Fibroblast of pulmonary artery (primary cell): ENCODE data around the gene NINL.

Experiments
- DNase-seq: peaks from one replicate; pipeline ENCODE4 v3.0.0-alpha.2; 2010; ENCODE audit warnings: low read depth
- H3K4me3 ChIP-seq: replicated peaks from 2 replicates; pipeline ENCODE4 v1.5.1; 2011; ENCODE audit warnings: low read depth, mild to moderate bottlenecking, control low read depth, low read length, moderate library complexity
- TF ChIP-seq, protein P1 (sequence below): IDR thresholded peaks from 2 replicates; pipeline ENCODE4 v1.5.1; 2011; ENCODE audit warnings: mild to moderate bottlenecking, control low read depth, low read length, inconsistent platforms; ENCODE audit errors: missing control alignments

Gene NINL

DNA sequence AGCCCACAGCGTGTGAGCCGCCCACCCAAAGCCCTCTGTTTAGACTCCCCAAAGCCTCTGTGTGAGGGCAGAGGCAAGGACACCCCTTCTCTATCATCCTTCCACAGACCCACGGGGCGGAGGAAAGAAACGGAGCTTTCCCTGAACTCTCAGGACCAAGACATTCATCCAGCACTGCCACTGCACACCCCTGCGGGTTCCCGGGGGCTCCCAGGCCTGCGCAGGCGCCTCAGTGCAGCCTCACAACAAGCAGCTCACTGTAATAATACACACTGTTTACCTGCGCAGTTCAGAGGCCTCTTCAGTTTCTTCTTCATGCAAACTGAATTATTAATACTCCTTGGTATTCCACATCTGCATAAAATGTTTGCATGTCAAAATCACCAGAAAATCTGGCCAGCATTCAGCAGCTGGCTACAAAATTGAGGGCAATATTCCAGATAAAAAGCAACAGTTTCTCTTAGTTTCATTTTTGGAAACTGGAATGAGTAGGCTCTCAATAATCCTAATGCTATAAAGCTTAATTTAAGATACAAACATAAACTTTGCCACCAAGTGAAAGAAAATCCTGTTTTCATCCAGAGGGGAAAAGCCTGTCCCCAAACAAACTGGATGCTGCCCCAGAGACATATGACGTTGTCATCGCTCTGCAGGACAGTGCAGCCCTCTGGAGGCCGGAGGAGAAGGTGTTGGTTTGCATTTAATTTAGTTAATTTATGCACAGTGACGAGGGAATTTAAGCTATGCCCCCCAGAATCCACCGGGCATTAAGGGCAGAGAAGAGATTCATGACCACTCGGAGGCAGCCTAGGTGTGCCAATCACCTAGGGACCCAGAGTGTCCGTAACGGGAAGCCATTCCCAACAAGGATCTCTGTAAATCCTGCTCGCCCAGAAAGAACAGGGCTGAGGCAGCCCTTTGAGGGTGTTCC lies 45.3 kb downstream of the NINL start:
- TF ChIP-seq, protein P1, sequence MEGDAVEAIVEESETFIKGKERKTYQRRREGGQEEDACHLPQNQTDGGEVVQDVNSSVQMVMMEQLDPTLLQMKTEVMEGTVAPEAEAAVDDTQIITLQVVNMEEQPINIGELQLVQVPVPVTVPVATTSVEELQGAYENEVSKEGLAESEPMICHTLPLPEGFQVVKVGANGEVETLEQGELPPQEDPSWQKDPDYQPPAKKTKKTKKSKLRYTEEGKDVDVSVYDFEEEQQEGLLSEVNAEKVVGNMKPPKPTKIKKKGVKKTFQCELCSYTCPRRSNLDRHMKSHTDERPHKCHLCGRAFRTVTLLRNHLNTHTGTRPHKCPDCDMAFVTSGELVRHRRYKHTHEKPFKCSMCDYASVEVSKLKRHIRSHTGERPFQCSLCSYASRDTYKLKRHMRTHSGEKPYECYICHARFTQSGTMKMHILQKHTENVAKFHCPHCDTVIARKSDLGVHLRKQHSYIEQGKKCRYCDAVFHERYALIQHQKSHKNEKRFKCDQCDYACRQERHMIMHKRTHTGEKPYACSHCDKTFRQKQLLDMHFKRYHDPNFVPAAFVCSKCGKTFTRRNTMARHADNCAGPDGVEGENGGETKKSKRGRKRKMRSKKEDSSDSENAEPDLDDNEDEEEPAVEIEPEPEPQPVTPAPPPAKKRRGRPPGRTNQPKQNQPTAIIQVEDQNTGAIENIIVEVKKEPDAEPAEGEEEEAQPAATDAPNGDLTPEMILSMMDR: peak; percentile 41
- peak; percentile 38 for DNase-seq
- peak overlapping the region; percentile 10 for H3K4me3 ChIP-seq

DNA sequence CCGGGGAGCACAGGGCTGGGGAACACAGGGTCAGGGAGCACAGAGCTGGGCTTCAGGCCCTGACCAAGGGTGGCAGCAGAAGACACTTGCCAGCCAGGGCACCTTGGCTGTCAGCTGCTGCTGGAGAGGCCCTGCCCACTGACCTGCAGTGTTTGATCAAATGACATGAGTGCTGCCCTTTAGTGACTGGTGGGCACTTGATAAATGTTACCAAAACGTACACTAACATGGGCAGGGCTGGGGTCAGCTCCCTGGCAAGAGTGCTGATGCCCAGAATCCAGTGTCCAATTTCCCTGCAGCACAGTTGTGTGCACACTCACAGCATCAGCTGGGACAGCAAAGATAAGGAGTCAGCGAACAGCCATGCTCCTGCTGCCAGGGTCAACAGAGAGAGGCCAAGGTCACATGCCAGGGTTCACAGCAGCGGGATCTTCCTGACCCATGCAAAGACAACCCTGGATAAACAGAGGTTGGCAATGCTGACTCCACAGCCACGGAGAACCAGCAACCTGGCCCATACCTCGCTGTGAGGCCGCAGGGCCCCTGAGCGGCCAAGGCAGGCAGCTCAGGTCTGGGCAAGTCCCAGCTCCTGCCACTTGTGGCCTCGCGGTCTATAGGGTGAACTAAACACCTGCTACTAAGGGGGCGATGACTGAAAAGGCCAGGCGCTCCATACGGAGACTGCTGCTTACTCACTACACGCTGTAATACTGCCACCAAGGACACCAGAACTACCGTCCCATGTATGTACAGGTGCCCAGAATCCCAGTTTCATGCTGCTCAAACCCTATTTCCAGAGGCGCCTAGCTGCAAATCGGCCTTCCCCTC lies 46.3 kb downstream of the NINL start:
- no peak for DNase-seq
- H3K4me3 ChIP-seq: no peak overlapping the region
- TF ChIP-seq, protein P1: no peak

DNA sequence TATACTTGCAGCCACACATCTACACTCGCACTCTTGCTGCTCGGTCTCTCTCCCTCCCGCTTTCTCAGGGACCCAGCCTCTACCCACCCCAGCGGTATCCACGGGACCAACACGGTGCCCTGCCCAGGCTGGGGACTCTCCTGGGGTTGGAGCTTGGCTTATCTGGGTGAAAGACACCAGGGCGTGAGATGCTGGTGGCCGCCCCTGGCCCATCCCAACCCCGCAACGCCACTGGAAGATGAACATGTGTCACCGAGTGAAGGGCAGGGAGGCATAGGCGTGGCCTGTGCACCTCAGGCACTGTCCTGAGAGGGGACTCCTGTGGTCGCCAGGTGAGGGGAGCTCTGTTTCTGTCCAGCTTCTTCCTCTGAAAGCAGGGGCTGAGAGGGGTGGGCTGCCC lies 47.4 kb downstream of the NINL start:
- TF ChIP-seq, protein P1: no peak
- no peak overlapping the region for H3K4me3 ChIP-seq
- DNase-seq: no peak

DNA sequence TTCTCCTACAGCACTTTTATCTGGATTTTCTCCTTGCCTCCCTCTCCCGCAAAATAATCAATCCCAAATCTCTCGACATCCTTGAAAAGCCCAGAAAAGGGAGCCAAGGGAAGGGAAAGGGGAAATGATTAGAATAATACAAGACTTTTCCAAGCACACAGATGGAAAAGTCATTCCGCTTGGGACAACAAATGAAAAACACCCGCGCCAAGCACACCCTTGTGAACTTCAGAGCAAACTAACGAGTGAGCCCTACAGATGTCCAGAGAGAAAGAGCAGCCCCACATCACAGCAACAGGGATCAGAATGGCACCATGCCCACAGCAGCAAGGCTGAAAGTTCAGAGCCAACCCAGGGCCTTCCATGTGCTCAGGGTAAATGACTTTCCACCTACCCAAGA lies 49.6 kb downstream of the NINL start:
- TF ChIP-seq, protein P1: no peak
- H3K4me3 ChIP-seq: no peak overlapping the region
- no peak for DNase-seq

DNA sequence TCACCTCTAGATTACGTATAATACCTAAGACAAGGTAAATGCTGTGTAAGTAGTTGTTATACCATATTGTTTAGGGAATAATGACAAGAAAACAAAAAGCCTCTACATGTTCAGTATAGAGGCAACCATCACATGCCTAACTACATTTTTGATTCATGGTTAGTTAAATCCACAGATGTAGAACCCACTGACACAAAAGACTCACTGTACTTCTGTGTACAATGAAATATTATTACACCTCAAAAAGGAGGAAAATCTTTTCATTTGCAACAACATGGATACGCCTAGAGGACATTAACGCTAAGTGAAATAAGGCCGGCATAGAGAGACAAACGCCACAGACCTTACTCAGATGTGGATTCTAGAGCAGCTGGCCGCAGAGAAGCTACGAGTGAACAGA lies 50.5 kb downstream of the NINL start:
- no peak overlapping the region for H3K4me3 ChIP-seq
- TF ChIP-seq, protein P1: no peak
- DNase-seq: no peak

DNA sequence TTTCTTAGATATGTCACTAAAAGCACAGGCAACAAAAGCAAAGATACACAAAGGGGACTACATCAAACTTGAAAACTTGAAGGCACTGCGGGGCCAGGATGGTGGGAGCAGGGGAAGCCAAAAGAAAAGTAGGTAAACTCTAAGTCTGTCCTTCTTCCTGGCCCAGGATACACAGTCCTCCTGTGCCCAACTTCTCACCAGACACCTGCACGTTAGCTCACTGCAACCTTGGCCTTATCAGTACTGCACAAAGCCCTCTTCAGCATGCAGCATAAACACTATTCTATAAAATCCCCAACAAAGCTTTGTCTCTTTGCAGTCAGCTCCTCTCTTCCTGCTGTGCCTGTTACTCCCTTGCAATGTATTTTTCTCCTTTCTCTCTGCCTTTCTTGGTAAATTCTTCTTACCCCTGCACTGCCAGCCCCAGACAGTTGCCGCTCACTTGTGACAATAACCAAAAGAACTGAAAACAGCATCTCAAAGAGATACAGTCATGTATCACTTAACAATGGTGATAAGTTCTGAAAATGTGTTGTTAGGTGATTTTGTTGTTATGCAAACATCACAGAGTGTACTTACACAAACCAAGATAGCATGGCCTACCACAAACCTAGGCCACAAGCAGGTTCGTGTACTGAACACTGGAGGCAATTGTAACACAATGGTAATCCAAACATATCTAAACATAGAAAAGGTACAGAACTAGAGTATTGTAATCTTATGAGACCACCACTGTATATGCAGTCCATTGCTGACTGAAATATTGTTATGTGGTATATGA lies 51.2 kb downstream of the NINL start:
- TF ChIP-seq, protein P1: no peak
- H3K4me3 ChIP-seq: no peak overlapping the region
- no peak for DNase-seq
